MM.1S (cell line): ENCODE measurements around the gene TENM4.

Experiments
- EZH2 ChIP-seq: fragments of 300-600 bp; sonication (generic); optimal IDR thresholded peaks from 2 replicates; pipeline ENCODE3; 2017; ENCODE audit warnings: low read depth, mild to moderate bottlenecking, antibody characterized with exemption, low read length, mixed read lengths
- EZH2phosphoT487 ChIP-seq: fragments of 300-600 bp; sonication (generic); IDR thresholded peaks from 2 replicates; pipeline ENCODE4 v1.6.1; 2018; ENCODE audit warnings: antibody characterized with exemption, low read length
- TF ChIP-seq, protein P1 (sequence below): fragments of 300-600 bp; sonication (generic); IDR thresholded peaks from 2 replicates; pipeline ENCODE4 v1.5.1; 2016; ENCODE audit warnings: antibody characterized with exemption, low read length, mixed read lengths

DNA sequence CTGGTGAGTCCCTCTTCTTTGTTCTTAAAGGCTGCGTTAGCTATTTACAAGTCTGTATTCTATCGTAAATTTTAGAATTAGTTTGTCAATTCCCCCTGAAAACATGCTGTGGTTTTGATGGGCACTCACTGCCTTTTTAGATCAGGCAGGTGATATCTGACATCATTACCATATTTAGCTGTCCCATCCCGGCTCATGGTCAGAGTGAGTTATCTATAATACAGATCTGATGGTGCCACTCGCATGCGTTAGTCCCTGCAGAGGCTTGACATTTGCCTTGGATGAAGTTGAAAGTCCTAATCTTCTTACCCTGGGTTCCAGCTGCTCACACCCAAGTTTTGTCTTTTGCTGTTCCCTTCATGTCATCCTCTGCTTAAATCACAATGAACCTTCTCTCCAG is 715.6 kb downstream of the TENM4 start:
- TF ChIP-seq, protein P1, sequence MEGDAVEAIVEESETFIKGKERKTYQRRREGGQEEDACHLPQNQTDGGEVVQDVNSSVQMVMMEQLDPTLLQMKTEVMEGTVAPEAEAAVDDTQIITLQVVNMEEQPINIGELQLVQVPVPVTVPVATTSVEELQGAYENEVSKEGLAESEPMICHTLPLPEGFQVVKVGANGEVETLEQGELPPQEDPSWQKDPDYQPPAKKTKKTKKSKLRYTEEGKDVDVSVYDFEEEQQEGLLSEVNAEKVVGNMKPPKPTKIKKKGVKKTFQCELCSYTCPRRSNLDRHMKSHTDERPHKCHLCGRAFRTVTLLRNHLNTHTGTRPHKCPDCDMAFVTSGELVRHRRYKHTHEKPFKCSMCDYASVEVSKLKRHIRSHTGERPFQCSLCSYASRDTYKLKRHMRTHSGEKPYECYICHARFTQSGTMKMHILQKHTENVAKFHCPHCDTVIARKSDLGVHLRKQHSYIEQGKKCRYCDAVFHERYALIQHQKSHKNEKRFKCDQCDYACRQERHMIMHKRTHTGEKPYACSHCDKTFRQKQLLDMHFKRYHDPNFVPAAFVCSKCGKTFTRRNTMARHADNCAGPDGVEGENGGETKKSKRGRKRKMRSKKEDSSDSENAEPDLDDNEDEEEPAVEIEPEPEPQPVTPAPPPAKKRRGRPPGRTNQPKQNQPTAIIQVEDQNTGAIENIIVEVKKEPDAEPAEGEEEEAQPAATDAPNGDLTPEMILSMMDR: no peak
- TF ChIP-seq EZH2: no peak
- no peak for TF ChIP-seq EZH2phosphoT487
